GM10847 (cell line): ENCODE results near the gene RAET1L.

Experiments used
- POLR2A ChIP-seq: IDR thresholded peaks from 2 replicates; pipeline ENCODE4 v1.6.1; 2011; ENCODE audit not compliant: insufficient read length; ENCODE audit errors: extremely low read depth

RAET1L gene

DNA sequence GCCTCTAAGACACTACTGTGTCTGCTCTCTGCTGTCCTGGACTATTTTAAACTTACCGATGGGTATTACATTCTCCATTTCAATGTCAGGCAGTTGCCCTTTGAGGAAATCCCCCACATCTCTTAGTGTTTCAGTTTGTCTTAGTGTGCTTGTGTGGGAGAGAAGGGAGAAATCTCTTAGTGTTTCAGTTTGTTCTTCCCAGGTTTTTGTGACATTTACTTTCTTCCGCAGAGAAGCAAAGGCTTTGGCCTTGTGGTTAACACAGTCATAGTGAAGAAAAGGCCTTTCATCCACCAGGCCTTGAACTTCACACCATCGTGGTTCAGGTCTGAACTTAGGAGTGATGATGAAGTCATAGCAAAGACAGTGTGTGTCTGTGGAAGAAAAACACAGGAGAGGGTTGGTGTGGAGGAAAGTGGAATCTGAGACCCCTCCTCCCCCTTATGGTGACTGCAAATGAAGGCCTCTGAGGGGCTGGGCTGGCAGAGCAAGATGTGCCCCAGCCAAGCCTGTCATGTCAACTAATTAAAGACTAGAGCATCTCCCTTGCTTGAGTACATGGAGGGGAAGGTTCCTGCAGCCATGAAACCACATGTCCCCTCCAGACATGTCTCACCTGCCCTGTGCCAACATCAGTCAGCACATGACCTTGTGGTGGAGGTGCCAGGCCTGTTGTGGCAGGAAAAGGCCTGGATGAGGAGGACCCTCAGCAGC is 23.9 kb downstream of the RAET1L start:
- no peak for TF ChIP-seq POLR2A

DNA sequence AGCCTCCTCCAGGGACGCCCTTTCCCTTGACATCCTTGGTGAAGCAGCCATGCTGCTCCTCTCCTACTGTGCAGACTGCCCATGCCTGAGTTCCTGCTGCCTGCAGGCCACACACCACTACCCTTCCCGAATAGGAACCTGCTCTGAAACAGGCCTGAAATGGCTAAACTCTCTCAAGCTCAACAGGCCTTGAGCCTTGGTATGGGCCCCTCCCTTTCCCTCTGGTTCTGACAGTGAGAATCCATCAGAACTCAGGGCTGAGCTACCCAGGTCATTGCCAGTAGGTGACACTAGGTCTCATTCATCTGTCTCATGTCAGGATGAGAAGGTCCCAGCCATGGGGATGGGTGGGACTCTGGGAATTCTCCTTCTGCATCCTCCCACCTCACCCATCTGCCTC is 25.7 kb downstream of the RAET1L start:
- no peak for TF ChIP-seq POLR2A

DNA sequence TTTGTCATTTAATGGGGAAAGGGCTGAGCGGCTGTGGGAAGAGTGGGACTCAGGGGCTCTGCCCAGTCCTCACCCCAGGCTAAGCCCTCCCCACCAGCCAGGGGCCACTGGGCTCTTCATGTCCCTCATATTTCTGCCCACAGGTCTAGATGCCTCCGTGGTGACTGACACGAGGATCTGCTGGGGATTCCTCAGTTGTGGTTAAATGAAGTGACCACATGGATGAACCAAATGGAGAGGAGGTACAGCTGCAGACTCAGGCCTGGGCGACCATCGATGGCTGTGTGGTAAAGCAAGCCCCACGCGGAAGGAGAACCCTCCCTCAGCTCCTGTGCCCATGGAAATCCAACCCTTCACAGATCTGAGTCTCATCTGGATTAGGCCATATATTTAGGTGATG is 29.4 kb downstream of the RAET1L start:
- no peak for TF ChIP-seq POLR2A

DNA sequence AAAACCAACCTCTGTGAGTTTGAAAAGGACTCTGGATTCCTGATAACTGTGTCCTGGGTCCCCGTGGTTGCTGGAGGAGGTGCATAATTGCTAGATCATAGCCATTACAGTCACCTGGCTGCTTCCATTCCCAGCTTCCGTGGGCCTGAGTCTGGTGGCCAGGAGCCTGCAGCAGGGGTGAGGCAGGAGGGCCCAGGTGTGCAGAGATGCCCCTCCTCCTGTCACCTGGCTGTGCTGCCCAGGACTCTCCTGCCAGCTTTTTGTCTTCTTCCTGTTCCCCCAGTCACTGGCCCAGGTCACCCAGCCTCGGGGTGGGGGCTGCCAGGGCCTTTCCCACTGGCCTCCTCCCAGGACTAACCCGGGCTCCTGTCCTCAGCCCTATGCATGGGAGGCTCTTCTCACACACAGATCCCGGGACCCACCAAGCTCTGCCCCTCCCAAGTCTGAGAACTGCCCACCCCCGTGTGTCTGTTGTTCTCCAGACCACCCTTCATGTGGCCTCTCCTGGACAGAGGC is 30.0 kb downstream of the RAET1L start:
- TF ChIP-seq POLR2A, result no peak

DNA sequence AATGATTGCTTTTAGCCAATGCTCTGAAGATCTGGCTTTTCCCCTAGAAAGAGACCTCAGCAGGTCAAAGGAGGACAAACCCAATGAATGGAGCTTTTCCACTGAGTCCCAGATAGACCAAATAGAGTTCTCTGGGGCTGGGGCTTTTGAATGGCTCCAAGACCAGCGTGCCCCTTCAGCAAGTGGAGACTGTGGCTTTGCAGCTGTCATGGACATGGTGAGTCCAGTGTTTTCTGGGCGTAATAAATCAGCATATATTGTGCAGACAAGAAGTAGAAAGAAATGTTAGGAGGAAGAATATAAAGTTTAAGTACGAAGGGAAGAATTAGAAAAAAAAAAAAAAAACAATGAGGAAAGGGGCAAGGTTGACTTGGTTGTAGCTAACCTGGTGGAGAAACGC is 33.5 kb downstream of the RAET1L start:
- TF ChIP-seq POLR2A, result no peak

GRCh38 chr6:149990661-149991471 is 34.5 kb downstream of the RAET1L start:
- no peak for TF ChIP-seq POLR2A

DNA sequence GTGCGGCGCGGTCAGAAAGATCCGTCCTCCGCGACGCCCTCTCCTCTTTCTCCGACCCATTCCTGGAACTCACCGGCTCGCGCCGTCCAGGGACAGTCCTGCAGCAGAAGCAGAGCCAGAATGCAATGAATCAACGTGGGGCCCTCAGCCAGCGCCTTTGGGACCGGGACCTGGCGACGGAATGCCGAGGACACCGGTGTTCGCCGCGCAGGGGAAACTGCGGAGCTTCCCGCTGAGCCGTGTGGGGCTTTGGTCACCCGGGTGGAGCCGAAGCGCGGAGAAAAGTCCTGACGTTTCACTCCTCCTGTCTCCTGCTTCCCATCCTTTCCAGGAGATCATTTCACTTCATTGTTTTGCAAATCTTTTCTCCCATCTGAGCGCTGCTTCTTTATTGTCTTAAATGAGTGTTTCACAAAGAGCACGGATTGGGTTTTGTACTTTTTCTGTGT is 35.1 kb downstream of the RAET1L start:
- no peak for TF ChIP-seq POLR2A

DNA sequence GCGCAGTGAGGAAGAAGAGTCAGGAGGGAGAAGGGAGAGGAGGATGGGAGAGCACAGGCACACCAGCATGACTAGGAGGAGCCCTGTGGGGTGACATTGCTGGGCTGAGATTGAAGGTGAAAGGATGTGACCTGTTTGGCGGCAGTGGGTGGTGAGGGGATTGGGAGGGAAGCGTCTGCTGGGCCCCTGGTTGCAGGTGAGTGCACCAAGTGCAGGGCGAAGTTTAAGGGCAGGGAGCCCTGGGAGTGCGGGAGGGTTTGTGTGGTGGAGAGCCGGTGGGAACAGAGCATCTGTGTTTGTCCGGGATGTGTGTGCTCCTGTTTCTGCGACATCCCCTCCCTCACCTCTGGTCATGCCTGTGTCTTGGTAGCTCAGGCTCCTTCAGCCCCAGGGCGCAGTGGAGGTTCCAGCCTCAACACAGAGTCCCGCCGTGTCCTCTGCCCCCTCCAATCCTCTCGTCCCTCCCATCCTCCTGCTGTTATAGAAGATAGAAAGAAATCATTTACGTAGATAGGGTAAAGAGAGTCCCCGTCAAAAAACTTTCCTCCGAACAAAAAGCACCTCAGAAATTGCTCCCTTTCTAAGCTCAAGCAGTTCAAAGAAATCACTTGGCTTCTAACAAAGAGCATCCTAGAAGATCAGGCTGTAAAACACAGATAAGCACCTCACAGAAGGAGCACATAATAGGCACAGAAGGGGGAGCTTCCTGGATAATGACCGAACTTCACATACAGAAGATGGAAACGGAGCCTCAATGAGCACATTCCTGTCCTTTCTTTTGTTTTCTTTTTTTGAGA is 36.6 kb downstream of the RAET1L start:
- TF ChIP-seq POLR2A, result no peak

DNA sequence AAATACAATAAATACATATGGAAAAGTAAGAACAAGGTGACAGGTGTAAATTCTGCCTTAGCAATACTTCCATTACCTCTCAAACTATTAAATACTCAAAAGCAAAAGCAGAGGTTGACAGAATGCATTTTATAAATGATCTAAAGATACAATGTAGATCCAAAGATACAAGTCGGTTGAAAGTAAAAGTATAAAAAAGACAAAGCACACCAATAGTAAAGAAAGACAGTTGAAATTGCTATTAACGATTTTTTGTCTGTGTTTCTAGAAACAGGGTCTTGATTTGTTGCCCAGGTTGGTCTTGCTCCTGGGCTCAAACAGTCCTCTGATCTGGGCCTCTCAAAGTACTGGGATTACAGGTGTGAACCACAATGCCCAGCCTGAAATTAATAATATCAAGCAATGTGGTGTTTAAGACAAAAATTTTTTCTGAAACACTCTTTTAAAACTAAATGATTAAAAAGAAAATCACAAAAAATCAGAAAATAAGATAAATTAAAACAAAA is 37.7 kb downstream of the RAET1L start:
- TF ChIP-seq POLR2A, result no peak

GRCh38 chr6:149985481-149985937 is 39.8 kb downstream of the RAET1L start:
- no peak for TF ChIP-seq POLR2A

DNA sequence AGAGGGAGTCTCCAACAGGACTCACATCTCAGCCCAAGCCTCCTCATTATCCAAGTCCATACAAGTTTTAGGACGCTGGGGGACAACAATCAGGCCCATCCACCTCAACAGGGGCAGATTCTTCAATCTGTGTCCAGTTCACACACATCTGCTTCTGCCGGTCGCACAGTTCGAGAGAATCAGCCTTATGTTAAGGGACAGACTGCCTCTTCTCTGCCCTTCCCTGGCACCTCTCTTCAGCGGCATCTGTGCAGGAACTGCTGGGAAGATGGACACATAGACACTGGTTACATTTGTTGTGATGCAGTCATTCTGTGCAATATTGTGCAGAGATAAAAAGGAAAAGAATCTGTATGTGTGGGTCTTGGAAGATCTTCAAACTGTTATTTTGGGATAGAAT is 40.6 kb downstream of the RAET1L start:
- TF ChIP-seq POLR2A, result no peak

DNA sequence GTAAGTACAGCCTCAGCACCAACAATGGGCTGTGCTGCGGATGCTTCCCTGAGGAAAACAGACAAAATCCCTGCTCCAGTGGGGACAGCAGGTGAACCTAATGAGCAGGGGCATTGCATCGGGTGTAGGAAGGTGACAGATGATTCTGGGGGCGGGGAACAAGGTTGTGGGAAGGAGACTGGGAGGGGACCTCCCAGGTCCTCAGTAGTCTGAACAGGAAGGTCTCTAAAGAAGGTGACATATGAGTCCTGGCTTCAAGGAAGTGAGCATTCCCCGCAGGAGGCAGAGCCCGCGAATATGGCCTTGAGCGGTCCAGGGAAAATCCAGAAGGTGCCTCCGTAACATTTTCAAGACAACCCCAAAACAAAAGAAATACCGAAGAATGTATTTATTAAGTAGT is 42.2 kb downstream of the RAET1L start:
- no peak for TF ChIP-seq POLR2A

DNA sequence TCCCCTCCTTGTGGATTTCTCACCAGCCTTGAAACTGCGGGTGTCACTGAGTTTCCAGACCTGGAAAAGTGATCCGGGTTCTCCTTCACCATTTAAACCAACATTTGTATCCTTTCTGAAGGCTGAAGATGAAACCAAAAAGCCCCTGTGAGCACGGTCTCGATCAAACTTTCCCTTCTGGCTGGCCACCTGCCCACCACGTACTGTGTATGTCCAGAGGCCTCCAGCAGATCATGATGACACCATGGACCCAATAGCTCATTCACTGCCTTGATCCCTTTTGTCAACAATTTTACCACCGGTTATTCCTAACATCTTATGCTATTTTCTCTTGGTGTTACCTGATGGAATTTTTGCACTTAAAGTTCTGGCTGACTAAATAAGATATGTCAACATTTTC is 46.0 kb downstream of the RAET1L start:
- TF ChIP-seq POLR2A, result no peak

GRCh38 chr6:149978610-149979009 is 46.7 kb downstream of the RAET1L start:
- no peak for TF ChIP-seq POLR2A

DNA sequence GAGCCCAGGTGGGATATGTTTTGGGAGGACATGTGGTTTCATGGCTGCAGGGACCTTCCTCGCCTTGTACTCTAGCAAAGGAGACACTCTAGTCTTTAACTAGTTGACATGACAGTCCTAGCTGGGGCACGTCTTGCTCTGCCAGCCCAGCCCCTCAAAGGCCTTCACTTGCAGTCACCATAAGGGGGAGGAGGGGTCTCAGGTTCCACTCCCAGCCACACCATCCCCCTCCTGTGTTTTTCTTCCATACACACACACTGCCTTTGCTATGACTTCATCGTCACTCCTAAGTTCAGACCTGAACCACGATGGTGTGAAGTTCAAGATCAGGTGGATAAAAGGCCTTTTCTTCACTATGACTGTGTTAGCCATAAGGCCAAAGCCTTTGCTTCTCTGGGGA is 48.1 kb downstream of the RAET1L start:
- TF ChIP-seq POLR2A, result no peak
